Iris pigment epithelial cell (primary cell): ENCODE measurements around the gene YBEY.

ENCODE experiments used
- DNase-seq: peaks from one replicate; pipeline ENCODE4 v3.0.0-alpha.2; 2011; ENCODE audit warnings: low read depth

YBEY gene

DNA sequence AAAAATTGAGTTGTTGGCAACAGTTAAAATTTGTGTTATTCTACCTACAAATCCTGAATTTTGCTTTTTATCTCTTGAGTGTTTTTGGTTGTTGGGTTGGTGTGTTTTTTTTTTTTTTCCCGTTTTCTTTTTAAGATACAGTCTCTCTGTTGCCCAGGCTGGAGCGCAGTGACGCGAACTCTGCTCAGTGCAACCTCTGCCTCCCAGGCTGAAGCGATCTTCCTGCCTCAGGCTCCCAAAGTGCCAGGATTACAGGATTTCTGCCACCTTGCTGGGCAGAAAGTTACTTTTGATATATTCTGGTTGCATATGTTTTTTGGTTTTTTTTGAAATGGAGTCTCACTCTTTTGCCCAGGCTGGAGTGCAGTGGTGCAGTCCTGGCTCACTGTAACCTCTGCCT, 42.0 kb downstream of the YBEY start:
- no peak for DNase-seq

DNA sequence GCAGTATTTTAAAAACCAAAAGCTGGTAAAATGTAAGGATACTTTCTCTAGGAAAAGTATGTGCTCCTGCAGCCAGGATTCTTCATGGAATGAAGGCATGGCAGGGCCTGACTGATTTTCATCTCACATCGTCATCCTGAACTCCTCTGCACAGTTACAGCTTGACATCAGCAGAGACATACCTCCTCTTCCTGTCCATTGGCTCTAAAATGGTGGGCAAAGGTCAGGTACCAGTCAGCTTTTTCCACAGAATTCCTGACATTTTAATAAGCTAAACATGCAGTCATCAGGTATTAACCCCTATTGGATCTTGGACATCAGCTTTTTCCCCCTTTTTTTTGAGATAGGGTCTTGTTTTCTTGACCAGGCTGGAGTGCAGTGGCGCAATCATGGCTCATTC, 43.7 kb downstream of the YBEY start:
- DNase-seq, result no peak

DNA sequence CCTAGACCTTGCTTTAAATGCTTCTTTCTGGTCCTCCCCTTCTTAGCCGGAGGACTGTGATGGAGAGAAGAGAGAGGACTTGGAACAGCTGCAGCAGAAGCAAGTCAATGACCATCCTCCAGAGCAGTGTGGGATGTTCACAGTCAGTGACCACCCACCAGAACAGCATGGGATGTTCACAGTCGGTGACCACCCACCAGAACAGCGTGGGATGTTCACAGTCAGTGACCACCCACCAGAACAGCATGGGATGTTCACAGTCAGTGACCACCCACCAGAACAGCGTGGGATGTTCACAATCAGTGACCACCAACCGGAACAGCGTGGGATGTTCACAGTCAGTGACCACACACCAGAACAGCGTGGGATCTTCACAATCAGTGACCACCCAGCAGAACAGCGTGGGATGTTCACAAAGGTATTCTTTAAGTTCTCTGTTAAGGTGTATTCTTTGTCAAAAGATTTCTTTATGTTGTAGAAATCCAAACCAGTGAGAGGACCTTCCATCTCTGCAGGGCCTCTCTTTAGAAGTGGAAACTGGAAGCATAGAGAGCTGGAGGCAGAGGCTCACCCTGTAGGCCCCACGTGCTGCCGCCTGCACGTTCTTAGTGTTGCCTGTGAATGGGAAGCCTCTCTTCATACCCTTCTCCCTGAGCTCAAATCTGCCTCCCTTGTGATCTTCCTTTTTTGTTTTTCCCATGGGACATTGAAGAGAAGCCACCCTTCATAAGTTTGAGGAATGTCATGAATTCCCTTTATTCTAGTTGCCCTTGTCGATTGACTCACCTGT, 48.4 kb downstream of the YBEY start:
- DNase-seq, result no peak

DNA sequence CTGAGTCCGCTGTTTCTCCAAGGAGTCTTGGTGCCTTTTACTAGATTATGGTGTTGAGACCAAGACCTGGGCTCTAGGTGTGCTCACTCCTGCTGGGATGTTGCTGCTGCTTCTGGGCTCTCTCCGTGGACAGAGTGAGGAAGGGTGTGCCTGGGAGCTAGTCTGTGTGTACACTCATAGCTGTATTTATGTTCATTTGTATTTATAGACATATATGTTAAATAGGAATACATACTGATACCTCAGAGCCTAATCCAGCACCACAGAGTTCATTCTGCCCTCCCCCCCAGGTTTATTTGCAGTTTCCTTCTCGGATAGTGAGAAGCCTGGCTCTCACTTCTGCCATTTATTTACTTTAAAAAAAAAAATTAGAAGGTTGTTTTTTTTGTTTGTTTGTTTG, 50.5 kb downstream of the YBEY start:
- no peak for DNase-seq

DNA sequence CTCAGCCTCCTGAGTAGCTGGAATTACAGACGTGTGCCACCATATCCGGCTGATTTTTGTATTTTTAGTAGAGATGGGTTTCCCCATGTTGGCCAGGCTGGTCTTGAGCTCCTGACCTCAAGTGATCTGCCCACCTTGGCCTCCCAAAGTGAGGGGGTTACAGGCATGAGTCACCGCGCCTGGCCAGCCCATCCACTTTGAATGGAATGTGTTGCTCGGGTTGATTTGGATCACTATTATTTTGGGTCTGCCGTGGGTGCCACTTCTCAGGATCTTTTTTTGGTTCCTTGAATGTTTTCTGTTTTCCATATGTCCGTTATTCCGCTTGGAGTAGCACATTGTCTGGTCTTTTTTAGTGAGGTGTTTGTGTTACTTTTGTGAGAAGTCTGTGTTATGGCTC, 54.9 kb downstream of the YBEY start:
- no peak for DNase-seq

DNA sequence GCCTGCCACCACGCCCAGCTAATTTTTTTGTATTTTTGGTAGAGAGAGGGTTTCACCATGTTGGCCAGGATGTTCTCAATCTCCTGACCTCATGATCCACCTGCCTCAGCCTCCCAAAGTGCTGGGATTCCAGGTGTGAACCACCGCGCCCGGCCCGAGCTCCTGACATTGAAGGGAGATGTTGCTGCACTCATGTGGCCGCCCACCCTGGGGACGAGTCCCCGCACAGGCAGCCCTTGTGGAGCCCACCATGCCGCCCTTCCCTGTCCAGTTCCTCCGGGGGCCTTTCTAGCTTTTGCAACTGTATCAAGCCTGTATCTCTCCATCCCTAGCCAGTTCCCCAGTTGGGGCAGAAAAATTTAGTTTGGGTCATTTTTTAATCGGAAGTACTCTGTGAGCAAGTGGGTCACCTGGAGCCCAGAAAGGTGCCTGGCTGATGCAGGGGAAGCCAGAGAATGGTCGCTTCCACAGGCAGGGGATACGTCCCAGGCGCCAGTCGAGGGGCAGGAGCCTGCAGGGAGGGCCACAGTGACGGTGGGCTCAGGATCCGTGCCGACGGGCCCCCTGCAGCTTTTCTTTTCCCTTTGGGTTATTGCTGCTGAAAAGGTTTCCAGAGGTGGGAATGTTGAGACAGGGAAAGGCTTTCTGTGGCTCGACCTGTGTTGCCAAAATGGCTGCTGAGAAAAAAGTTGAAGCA, 58.2 kb downstream of the YBEY start:
- DNase-seq, result no peak

DNA sequence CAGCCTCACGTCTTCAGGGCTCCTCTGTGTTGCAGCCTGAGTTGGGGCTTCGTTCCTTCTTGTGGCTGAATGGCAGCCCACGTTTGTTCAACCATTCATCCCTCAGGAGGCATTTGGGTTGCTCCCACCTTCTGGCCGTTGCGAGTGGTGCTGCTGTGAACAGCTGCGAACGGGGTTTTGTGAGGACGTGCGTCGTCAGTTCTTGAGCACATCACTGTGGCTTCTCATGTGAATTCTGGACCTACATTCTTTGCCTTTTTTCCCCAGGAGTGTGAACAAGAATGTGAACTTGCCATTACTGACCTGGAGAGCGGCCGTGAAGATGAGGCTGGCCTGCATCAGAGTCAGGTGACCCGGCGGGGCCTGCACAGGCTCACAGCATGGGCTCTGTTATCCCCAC, 59.7 kb downstream of the YBEY start:
- no peak for DNase-seq

DNA sequence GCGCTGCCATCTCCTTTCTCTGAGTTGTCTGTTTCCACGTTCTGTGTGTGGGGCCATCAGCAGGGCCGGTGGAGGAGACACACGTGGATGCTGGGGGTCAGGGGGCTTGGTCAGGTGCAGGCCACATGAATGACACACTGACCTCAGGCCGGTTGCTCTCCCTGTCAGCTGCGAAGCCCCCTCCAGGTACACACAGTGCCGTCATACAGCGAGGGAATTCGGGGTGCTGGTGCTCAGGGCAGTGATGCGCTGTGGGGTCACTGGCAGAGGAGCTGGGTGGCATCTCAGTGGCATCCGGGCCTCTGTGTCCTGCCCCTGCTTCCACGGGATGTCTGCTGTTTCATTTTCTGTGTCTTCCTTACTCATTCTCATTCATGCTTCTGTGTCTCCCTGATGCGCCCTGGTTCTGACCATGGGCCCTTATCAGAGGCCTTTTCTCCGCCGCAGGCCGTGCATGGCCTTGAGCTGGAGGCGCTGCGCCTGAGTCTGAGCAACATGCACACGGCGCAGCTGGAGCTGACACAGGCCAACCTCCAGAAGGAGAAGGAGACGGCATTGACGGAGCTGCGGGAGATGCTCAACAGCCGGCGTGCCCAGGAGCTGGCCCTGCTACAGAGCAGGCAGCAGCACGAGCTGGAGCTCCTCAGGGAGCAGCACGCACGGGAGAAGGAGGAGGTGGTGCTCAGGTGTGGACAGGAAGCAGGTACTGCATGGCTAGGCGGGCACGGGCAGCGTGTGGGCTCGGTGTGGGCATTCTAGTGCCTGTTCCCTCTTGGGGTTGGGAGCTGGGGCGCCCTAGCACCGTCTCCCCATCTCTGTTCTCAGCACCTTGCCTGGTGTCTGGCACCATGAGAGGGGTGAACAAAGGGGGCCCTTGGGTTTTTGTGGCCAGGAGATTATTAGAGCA, 60.4 kb downstream of the YBEY start:
- no peak for DNase-seq

DNA sequence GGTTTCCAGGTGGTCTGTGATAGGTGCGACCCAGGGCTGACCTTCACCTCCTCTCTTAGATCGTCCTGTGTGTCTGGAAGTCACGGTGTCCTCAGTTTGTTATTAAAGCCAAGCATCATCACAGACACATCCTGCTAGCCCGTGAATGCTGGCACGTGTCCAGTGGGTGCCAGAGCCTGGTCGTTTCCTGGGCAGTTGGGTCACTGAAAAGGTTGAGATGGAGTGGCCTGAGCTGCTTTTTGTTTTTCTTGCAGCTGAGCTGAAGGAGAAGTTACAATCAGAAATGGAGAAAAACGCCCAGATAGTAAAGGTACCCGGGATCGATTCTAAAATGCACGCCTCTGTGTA, 61.0 kb downstream of the YBEY start:
- DNase-seq, result no peak
